ENCODE data around the gene ADAP1. TPM values are rescaled to one million over a fixed set of nuclear protein-coding genes. Genes with fewer than 3 reads are reported as not detected.
"Not testable (repeated sequence)": the region's sequence is repeated elsewhere in the genome, so short reads cannot be mapped to it uniquely, and the experiment has no call there.

The ADAP1 gene
- total RNA-seq, 1 experiment from 2014 or later, result 3.5 TPM

- no peak overlapping the region for H3K4me3 ChIP-seq
- DNase-seq (ENCODE audit: low read depth in 1 of 2, low spot score in 2 of 2), result peak in 1 of 2 experiments; percentile 41
Measured at GRCh38 chr7:925601-926000, 28.9 kb downstream of the ADAP1 start.

GRCh38 chr7:924541-925231, 29.8 kb downstream of the ADAP1 start:
- peak in 1 of 2 experiments; percentile 39 for DNase-seq (ENCODE audit: low read depth in 1 of 2, low spot score in 2 of 2)
- Histone ChIP-seq H3K4me3 (no peak overlapping the region), H3K27ac (no peak overlapping the region), H3K36me3 (no peaks in the 10 kb centered on the region), H3K27me3 (replicated peaks) (no peaks in the 10 kb centered on the region), H3K4me1 (replicated peaks) (peaks cover 12% of the 10 kb centered on the region), H3K9me3 (replicated peaks) (no peaks in the 10 kb centered on the region)

More at GRCh38 chr7:925601-926000, 28.9 kb downstream of the ADAP1 start:
- Histone ChIP-seq H3K36me3 (no peaks in the 10 kb centered on the region), H3K27ac (no peak overlapping the region), H3K9me3 (replicated peaks) (no peaks in the 10 kb centered on the region), H3K27me3 (replicated peaks) (no peaks in the 10 kb centered on the region), H3K4me1 (replicated peaks) (peaks cover 12% of the 10 kb centered on the region)

GRCh38 chr7:924042-924441, 30.4 kb downstream of the ADAP1 start:
- not testable (repeated sequence) for H3K27me3 ChIP-seq (replicated peaks); H3K4me3 ChIP-seq

GRCh38 chr7:923108-924041, 31.1 kb downstream of the ADAP1 start:
- H3K4me1 ChIP-seq (replicated peaks), result peaks cover 9% of the 10 kb centered on the region
- no peaks in the 10 kb centered on the region for H3K9me3 ChIP-seq (replicated peaks)
- no peak overlapping the region for H3K27ac ChIP-seq
- peak; percentile 35 to 59 for DNase-seq (ENCODE audit: low read depth in 1 of 2, low spot score in 2 of 2)
- H3K36me3 ChIP-seq, result no peaks in the 10 kb centered on the region
- H3K27me3 ChIP-seq (replicated peaks), result no peaks in the 10 kb centered on the region
- H3K4me3 ChIP-seq, result no peak overlapping the region

More at GRCh38 chr7:924042-924441, 30.4 kb downstream of the ADAP1 start:
- peak in 1 of 2 experiments; percentile 34 for DNase-seq (ENCODE audit: low read depth in 1 of 2, low spot score in 2 of 2)
- H3K27ac ChIP-seq; H3K36me3 ChIP-seq; H3K9me3 ChIP-seq (replicated peaks): not testable (repeated sequence)
- peaks cover 12% of the 10 kb centered on the region for H3K4me1 ChIP-seq (replicated peaks)

GRCh38 chr7:922334-923107, 32.0 kb downstream of the ADAP1 start:
- 0 out of 2 replicates have a peak, but pooled peaks cover 3% of the 10 kb centered on the region for H3K27me3 ChIP-seq (replicated peaks)
- DNase-seq (ENCODE audit: low read depth in 1 of 2, low spot score in 2 of 2), result peak in 1 of 2 experiments; percentile 39

GRCh38 chr7:921581-922333, 32.7 kb downstream of the ADAP1 start:
- H3K4me3 ChIP-seq, result no peak overlapping the region
- DNase-seq (ENCODE audit: low read depth in 1 of 2, low spot score in 2 of 2), result peak in 1 of 2 experiments; percentile 43
- H3K27ac ChIP-seq, result no peak overlapping the region
- H3K4me1 ChIP-seq (replicated peaks), result peaks cover 9% of the 10 kb centered on the region
- 0 out of 2 replicates have a peak, but pooled peaks cover 3% of the 10 kb centered on the region for H3K27me3 ChIP-seq (replicated peaks)
- H3K9me3 ChIP-seq (replicated peaks), result no peaks in the 10 kb centered on the region
- H3K36me3 ChIP-seq, result no peaks in the 10 kb centered on the region

More at GRCh38 chr7:922334-923107, 32.0 kb downstream of the ADAP1 start:
- Histone ChIP-seq H3K36me3 (no peaks in the 10 kb centered on the region), H3K4me1 (replicated peaks) (peaks cover 9% of the 10 kb centered on the region), H3K27ac (no peak overlapping the region), H3K9me3 (replicated peaks) (no peaks in the 10 kb centered on the region), H3K4me3 (no peak overlapping the region)

GRCh38 chr7:921071-921461, 33.4 kb downstream of the ADAP1 start:
- Histone ChIP-seq H3K4me1 (replicated peaks) (peaks cover 9% of the 10 kb centered on the region), H3K4me3 (no peak overlapping the region), H3K36me3 (no peaks in the 10 kb centered on the region), H3K27ac (no peak overlapping the region), H3K9me3 (replicated peaks) (no peaks in the 10 kb centered on the region), H3K27me3 (replicated peaks) (0 out of 2 replicates have a peak, but pooled peaks cover 3% of the 10 kb centered on the region)
- DNase-seq (ENCODE audit: low read depth in 1 of 2, low spot score in 2 of 2), result peak in 1 of 2 experiments; percentile 30

- DNase-seq (ENCODE audit: low read depth in 1 of 2, low spot score in 2 of 2), result peak in 1 of 2 experiments; percentile 33
Measured at GRCh38 chr7:920351-921070, 34.0 kb downstream of the ADAP1 start.

GRCh38 chr7:919924-920341, 34.5 kb downstream of the ADAP1 start:
- no peak overlapping the region for H3K4me3 ChIP-seq
- no peak overlapping the region for H3K27ac ChIP-seq
- H3K27me3 ChIP-seq (replicated peaks), result 0 out of 2 replicates have a peak, but pooled peaks cover 3% of the 10 kb centered on the region
- H3K4me1 ChIP-seq (replicated peaks), result peaks cover 9% of the 10 kb centered on the region
- no peaks in the 10 kb centered on the region for H3K36me3 ChIP-seq
- DNase-seq (ENCODE audit: low read depth in 1 of 2, low spot score in 2 of 2), result peak in 1 of 2 experiments; percentile 29
- no peaks in the 10 kb centered on the region for H3K9me3 ChIP-seq (replicated peaks)

More at GRCh38 chr7:920351-921070, 34.0 kb downstream of the ADAP1 start:
- H3K4me3 ChIP-seq, result no peak overlapping the region
- 0 out of 2 replicates have a peak, but pooled peaks cover 3% of the 10 kb centered on the region for H3K27me3 ChIP-seq (replicated peaks)
- no peaks in the 10 kb centered on the region for H3K36me3 ChIP-seq
- H3K27ac ChIP-seq, result no peak overlapping the region
- peaks cover 9% of the 10 kb centered on the region for H3K4me1 ChIP-seq (replicated peaks)
- no peaks in the 10 kb centered on the region for H3K9me3 ChIP-seq (replicated peaks)

- Histone ChIP-seq H3K27me3 (replicated peaks) (0 out of 2 replicates have a peak, but pooled peaks cover 3% of the 10 kb centered on the region), H3K27ac (no peak overlapping the region)
Measured at GRCh38 chr7:919114-919442, 35.4 kb downstream of the ADAP1 start.

GRCh38 chr7:918441-919113, 35.9 kb downstream of the ADAP1 start:
- peaks cover 20% of the 10 kb centered on the region for H3K4me1 ChIP-seq (replicated peaks)

More at GRCh38 chr7:919114-919442, 35.4 kb downstream of the ADAP1 start:
- DNase-seq (ENCODE audit: low read depth in 1 of 2, low spot score in 2 of 2), result peak in 1 of 2 experiments; percentile 30
- Histone ChIP-seq H3K9me3 (replicated peaks) (no peaks in the 10 kb centered on the region), H3K36me3 (no peaks in the 10 kb centered on the region), H3K4me3 (no peak overlapping the region), H3K4me1 (replicated peaks) (peaks cover 16% of the 10 kb centered on the region)

GRCh38 chr7:918118-918425, 36.4 kb downstream of the ADAP1 start:
- Histone ChIP-seq H3K4me1 (replicated peaks) (peaks cover 17% of the 10 kb centered on the region), H3K36me3 (no peaks in the 10 kb centered on the region), H3K9me3 (replicated peaks) (no peaks in the 10 kb centered on the region), H3K4me3 (no peak overlapping the region), H3K27me3 (replicated peaks) (0 out of 2 replicates have a peak, but pooled peaks cover 3% of the 10 kb centered on the region), H3K27ac (no peak overlapping the region)
- no peak for DNase-seq (ENCODE audit: low read depth in 1 of 2, low spot score in 2 of 2)

More at GRCh38 chr7:918441-919113, 35.9 kb downstream of the ADAP1 start:
- peak in 1 of 2 experiments; percentile 30 for DNase-seq (ENCODE audit: low read depth in 1 of 2, low spot score in 2 of 2)
- no peak overlapping the region for H3K4me3 ChIP-seq
- no peaks in the 10 kb centered on the region for H3K9me3 ChIP-seq (replicated peaks)
- no peaks in the 10 kb centered on the region for H3K36me3 ChIP-seq
- 0 out of 2 replicates have a peak, but pooled peaks cover 3% of the 10 kb centered on the region for H3K27me3 ChIP-seq (replicated peaks)
- H3K27ac ChIP-seq, result no peak overlapping the region
